GM10248 (cell line): ENCODE data around the gene KEL.

ENCODE experiments used
- CTCF ChIA-PET: fragments of 300-600 bp; sonication (Branson Sonifier 250); formaldehyde crosslinking; extraction: SDS; loops from one replicate; lab custom pipeline; 2021; ENCODE audit warnings: antibody characterized with exemption; lab: Yijun Ruan, JAX
- POLR2A ChIA-PET: fragments of 350-650 bp; sonication (Branson Sonifier 250); formaldehyde crosslinking; extraction: SDS; loops from one replicate; lab custom pipeline; 2020; ENCODE audit warnings: antibody characterized with exemption; lab: Yijun Ruan, JAX
- DNase-seq: peaks from one replicate; pipeline ENCODE4 v3.0.0; 2012; ENCODE audit errors: extremely low spot score
- TF ChIP-seq, protein P1 (sequence below): IDR thresholded peaks from 2 replicates; pipeline ENCODE4 v1.5.1; 2012; ENCODE audit warnings: mild to moderate bottlenecking, low read depth; ENCODE audit errors: extremely low read depth, missing control alignments, control extremely low read depth

KEL gene

DNA sequence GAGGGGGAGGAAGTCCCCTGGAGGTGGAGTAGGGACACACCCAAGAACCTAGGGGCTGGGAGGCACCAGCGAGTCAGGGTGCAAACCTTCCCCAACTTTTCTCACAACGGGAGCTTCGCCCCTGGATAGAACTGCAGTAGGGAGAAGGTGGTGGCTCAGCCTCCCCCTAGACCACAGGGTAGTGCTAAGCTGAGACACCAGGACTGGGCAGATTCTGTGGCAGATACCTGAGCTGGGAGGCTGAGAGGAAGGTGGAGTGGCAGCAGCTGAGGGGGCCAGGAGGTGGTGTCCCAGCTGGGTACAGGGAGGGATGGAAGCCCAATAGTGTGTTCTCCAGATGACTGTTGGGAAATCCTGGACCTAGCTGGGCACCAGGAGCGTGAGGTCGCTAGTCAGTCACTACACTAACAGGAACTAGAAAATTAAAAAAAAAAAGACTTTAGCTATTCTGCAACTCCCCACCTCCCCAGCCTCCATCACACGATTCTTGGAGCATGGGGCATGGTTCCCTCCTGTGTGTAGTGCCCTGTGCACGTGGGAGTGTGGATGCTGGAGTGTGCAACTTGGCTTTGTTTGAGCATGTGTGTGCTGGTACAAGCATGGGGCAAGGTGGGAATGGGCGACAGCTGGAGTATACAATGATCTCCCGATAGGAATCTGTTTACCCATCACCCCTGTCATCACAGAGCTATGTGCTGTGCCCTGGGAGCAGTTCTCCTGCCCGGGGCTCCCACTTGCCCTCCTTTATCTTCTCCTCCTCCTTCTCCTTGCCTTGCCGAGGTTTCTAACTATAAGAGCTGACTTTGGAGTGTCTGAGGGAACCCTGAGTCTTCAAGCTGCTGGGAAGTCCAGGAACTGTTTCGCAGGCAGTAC lies 67.8 kb downstream of the KEL start:
- DNase-seq = no peak
- TF ChIP-seq, protein P1, sequence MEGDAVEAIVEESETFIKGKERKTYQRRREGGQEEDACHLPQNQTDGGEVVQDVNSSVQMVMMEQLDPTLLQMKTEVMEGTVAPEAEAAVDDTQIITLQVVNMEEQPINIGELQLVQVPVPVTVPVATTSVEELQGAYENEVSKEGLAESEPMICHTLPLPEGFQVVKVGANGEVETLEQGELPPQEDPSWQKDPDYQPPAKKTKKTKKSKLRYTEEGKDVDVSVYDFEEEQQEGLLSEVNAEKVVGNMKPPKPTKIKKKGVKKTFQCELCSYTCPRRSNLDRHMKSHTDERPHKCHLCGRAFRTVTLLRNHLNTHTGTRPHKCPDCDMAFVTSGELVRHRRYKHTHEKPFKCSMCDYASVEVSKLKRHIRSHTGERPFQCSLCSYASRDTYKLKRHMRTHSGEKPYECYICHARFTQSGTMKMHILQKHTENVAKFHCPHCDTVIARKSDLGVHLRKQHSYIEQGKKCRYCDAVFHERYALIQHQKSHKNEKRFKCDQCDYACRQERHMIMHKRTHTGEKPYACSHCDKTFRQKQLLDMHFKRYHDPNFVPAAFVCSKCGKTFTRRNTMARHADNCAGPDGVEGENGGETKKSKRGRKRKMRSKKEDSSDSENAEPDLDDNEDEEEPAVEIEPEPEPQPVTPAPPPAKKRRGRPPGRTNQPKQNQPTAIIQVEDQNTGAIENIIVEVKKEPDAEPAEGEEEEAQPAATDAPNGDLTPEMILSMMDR = no peak
- CTCF ChIA-PET = interaction anchor here (0.8 to 2.3 kb wide), 8 partner anchors 13 to 321 kb away, joined by 3 to 9 read pairs (median 4); no protein-coding TSS in a partner anchor
- POLR2A ChIA-PET = no interaction called here

DNA sequence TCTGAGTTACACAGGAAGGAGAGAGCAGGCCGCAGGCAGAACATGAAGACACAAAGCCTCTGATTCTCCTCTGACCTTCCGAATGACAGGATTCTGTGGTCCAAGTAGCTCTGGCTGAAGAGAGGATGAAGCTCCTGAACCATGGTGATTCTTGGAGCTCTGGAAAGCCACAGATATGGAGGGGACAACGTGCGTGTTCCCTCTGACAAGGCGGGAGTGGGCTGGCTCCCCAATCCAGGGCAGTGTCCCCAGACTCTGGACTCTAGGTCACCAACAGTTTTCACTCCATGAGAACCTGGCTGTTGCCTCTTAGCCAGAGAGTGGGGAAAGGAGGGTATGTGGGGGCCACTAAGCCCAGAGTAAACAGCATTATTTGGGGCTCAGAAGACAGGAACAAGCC lies 69.2 kb downstream of the KEL start:
- ChIA-PET POLR2A (no interaction called here), CTCF (interaction anchor here (1.0 to 2.3 kb wide), 4 partner anchors 12 to 335 kb away, joined by 3 to 9 read pairs (median 3); no protein-coding TSS in a partner anchor)
- TF ChIP-seq, protein P1 = no peak
- no peak for DNase-seq

DNA sequence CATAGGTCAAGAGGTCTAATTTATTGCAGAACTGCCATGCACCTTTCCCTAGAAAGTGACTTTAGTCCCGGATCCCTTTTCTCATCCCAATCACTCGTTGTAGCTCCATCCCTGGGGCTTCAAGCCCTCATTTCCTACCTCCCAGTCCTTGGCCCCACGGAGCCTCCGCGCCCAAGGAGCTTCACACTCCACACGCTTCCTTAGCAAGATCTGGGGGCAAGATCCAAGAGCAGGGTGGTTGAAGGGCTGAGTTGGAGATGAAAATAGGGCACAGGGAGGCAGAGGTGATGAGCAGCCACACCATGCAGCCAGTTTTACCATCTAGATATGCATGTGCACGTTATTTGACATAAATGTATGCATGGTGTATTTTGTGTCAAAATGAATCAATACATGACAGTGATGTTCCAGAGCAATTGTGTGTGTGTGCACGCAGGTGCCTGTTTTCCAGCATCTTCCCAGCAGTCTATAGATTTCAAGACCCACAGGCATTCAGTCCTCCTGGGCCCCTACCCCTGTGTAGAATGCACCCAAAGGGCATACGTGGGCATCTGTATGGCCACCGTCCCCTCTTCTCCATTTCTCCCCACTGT lies 70.6 kb downstream of the KEL start:
- CTCF ChIA-PET = interaction anchor here (1.1 to 1.2 kb wide), 2 partner anchors 118 to 333 kb away, joined by 3 read pairs; no protein-coding TSS in a partner anchor
- POLR2A ChIA-PET = no interaction called here
- DNase-seq = no peak
- TF ChIP-seq, protein P1 = no peak
